ENCODE results near the gene CAP1. TPM values are rescaled to one million over a fixed set of nuclear protein-coding genes. Genes with fewer than 3 reads are reported as not detected.

CAP1 gene
- total RNA-seq, 1 donor, result 270 TPM

DNA sequence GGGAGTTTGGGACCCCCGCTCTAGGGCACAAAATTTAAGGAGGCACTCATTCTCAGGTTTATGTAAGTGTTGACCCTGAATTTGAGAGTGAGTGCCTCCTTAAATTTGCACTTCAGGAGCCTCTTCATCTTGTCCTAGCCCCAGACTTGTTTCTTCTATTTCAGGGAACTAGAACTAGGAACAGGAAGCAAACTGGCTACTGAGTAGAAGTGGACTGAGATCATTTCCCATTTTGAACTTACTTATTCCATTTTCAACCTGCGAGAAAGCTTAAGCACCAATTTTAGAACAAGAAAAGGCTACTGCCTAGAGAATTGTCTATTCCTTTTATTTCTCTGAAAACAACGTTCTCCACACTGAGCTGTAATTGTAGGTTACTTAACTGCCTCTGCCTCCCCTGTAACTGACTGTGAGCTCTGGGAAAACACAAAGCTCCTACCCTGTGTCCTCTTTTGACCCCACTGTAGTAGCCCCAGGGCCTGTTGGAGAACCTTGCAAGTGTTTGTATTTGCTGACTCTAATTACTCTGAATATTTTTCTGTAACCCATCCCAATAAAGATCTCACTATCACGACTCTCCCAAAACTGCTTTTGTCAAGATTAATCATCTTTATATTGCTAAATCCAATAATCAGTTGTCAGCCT lies 54.1 kb downstream of the CAP1 start:
- no peaks in the 10 kb centered on the region for H3K27me3 ChIP-seq (ENCODE audit: insufficient read depth, low read length)

DNA sequence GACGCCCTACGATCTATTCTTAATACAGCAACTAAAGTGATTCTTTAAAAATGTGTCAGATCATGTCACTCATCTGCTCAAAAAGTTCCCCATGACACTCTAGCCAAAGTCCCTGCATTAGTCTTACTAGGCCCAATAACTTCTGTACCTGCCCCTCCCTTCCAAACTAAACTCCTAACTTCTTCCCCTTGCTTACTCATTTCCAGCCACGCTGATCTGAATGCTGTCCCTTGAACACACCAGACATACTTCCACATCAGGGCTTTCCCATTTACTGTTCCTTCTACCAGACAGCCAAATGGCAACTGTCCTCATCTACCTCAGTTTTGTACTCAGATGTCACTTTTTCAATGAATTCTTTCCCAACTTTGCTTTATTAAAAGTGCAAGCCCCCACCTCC lies 55.3 kb downstream of the CAP1 start:
- Histone ChIP-seq H3K4me1 (ENCODE audit: insufficient read depth, low read length) (peaks cover 54% of the 10 kb centered on the region), H3K4me3 (ENCODE audit: low read length) (no peak overlapping the region)

More for the DNA sequence above, 54.1 kb downstream of the CAP1 start:
- peaks cover 54% of the 10 kb centered on the region for H3K4me1 ChIP-seq (ENCODE audit: insufficient read depth, low read length)
- no peaks in the 10 kb centered on the region for H3K9me3 ChIP-seq (ENCODE audit: low read depth, low read length)
- H3K4me3 ChIP-seq (ENCODE audit: low read length), result no peak overlapping the region

GRCh38 chr1:40096646-40096976 lies 56.1 kb downstream of the CAP1 start:
- H3K27me3 ChIP-seq (ENCODE audit: insufficient read depth, low read length), result no peaks in the 10 kb centered on the region
- H3K4me3 ChIP-seq (ENCODE audit: low read length), result peak overlapping the region; percentile 75
- H3K4me1 ChIP-seq (ENCODE audit: insufficient read depth, low read length), result peaks cover 54% of the 10 kb centered on the region
- no peaks in the 10 kb centered on the region for H3K9me3 ChIP-seq (ENCODE audit: low read depth, low read length)

More for the DNA sequence above, 55.3 kb downstream of the CAP1 start:
- Histone ChIP-seq H3K27me3 (ENCODE audit: insufficient read depth, low read length) (no peaks in the 10 kb centered on the region), H3K9me3 (ENCODE audit: low read depth, low read length) (no peaks in the 10 kb centered on the region)

GRCh38 chr1:40096977-40097782 lies 56.7 kb downstream of the CAP1 start, which contains the start of gene PPT1:
Gene PPT1, minus strand, starts transcription at chr1:40097252. Its CDS starts 14 bp downstream, at chr1:40097238.
- Histone ChIP-seq H3K4me1 (ENCODE audit: insufficient read depth, low read length) (peaks cover 53% of the 10 kb centered on the region), H3K27me3 (ENCODE audit: insufficient read depth, low read length) (peaks cover 4% of the 10 kb centered on the region), H3K4me3 (ENCODE audit: low read length) (peak within 1 kb of the TSS; percentile 75), H3K9me3 (ENCODE audit: low read depth, low read length) (no peaks in the 10 kb centered on the region)

DNA sequence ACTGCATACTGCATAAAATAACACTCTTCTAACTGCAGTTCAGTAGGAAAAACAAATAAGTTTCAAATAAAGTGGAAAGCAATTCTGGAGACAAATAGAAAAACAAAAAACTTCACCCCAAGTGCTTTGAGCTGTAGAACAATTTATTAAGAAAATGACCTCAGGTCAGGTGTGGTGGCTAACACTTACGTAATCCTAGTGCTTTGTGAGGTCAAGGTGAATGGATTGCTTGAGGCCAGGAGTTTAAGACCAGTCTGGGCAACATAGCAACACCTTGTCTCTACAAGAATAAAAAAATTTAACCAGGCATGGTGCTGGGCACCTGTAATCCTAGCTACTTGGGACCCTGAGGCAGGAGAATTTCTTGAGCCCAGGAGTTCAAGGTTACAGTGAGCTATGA lies 61.5 kb downstream of the CAP1 start:
- Histone ChIP-seq H3K4me1 (ENCODE audit: insufficient read depth, low read length) (peaks cover 6% of the 10 kb centered on the region), H3K9me3 (ENCODE audit: low read depth, low read length) (no peaks in the 10 kb centered on the region), H3K27me3 (ENCODE audit: insufficient read depth, low read length) (peaks cover 10% of the 10 kb centered on the region), H3K4me3 (ENCODE audit: low read length) (no peak overlapping the region)

GRCh38 chr1:40102896-40103295 lies 62.4 kb downstream of the CAP1 start:
- H3K9me3 ChIP-seq (ENCODE audit: low read depth, low read length), result no peaks in the 10 kb centered on the region
- no peak overlapping the region for H3K4me3 ChIP-seq (ENCODE audit: low read length)
- H3K27me3 ChIP-seq (ENCODE audit: insufficient read depth, low read length), result peaks cover 10% of the 10 kb centered on the region
- H3K4me1 ChIP-seq (ENCODE audit: insufficient read depth, low read length), result no peaks in the 10 kb centered on the region

- H3K4me1 ChIP-seq (ENCODE audit: insufficient read depth, low read length), result no peaks in the 10 kb centered on the region
- H3K9me3 ChIP-seq (ENCODE audit: low read depth, low read length), result no peaks in the 10 kb centered on the region
- H3K27me3 ChIP-seq (ENCODE audit: insufficient read depth, low read length), result peaks cover 10% of the 10 kb centered on the region
- no peak overlapping the region for H3K4me3 ChIP-seq (ENCODE audit: low read length)
Measured at GRCh38 chr1:40105028-40105427, 64.5 kb downstream of the CAP1 start.

GRCh38 chr1:40107290-40107959 lies 66.9 kb downstream of the CAP1 start:
- no peaks in the 10 kb centered on the region for H3K4me1 ChIP-seq (ENCODE audit: insufficient read depth, low read length)
- H3K4me3 ChIP-seq (ENCODE audit: low read length), result no peak overlapping the region
- peaks cover 4% of the 10 kb centered on the region for H3K27me3 ChIP-seq (ENCODE audit: insufficient read depth, low read length)
- peaks cover 6% of the 10 kb centered on the region for H3K9me3 ChIP-seq (ENCODE audit: low read depth, low read length)

DNA sequence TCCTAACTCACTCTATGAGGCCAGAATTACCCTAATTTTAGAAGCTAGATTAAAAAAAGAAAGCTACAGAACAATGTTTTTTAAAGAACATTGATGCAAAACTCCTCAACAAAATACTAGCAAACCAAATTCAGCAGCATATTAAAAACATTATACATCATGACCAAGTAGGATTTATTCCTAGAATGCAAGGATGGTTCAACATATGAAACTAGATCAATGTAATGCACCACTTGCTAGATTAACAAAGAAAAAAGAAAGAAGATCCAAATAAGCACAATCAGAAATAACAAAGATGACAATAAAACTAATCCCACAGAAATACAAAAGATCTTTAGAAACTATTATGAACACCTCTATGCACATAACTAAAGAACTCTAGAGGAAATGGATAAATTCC lies 69.9 kb downstream of the CAP1 start:
- H3K27me3 ChIP-seq (ENCODE audit: insufficient read depth, low read length), result no peaks in the 10 kb centered on the region
- no peak overlapping the region for H3K4me3 ChIP-seq (ENCODE audit: low read length)
- no peaks in the 10 kb centered on the region for H3K4me1 ChIP-seq (ENCODE audit: insufficient read depth, low read length)
- peaks cover 6% of the 10 kb centered on the region for H3K9me3 ChIP-seq (ENCODE audit: low read depth, low read length)

DNA sequence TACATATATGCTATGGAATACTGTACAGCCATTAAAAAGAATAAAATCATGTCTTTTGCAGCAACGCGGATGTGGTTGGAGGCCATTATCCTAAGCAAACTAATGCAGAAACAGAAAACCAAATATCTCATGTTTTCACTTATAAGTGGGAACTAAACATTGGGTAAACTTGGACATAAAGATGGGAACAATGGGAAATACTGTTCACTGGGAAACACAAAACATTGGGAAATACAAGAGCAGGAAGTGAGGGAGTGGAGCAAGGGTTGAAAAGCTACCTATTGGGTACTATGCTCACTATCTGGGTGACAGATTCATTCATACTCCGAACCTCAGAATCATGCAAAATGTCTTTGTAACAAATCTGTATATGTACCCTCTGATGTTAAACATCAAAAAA lies 73.9 kb downstream of the CAP1 start:
- no peaks in the 10 kb centered on the region for H3K27me3 ChIP-seq (ENCODE audit: insufficient read depth, low read length)
- peaks cover 6% of the 10 kb centered on the region for H3K9me3 ChIP-seq (ENCODE audit: low read depth, low read length)
- no peak overlapping the region for H3K4me3 ChIP-seq (ENCODE audit: low read length)
- no peaks in the 10 kb centered on the region for H3K4me1 ChIP-seq (ENCODE audit: insufficient read depth, low read length)

- no peak overlapping the region for H3K4me3 ChIP-seq (ENCODE audit: low read length)
- H3K9me3 ChIP-seq (ENCODE audit: low read depth, low read length), result no peaks in the 10 kb centered on the region
- H3K27me3 ChIP-seq (ENCODE audit: insufficient read depth, low read length), result no peaks in the 10 kb centered on the region
- H3K4me1 ChIP-seq (ENCODE audit: insufficient read depth, low read length), result no peaks in the 10 kb centered on the region
Measured at GRCh38 chr1:40120128-40120527, 79.6 kb downstream of the CAP1 start.

Other genes starting within 250 kb of the CAP1 start
- 8.2 TPM for gene TRIT1, start 157.2 kb upstream of the CAP1 start, total RNA-seq
- 5.0 TPM for gene MYCL, start 138.8 kb upstream of the CAP1 start, total RNA-seq
- 8.4 TPM for gene MFSD2A, start 85.6 kb upstream of the CAP1 start, total RNA-seq
- gene PPT1, start 56.5 kb downstream of the CAP1 start, total RNA-seq, result 182 TPM
- gene RLF, start 120.7 kb downstream of the CAP1 start, total RNA-seq, result 76.4 TPM
- not detected for gene TMCO2, start 207.2 kb downstream of the CAP1 start, total RNA-seq
- gene ZMPSTE24, start 217.5 kb downstream of the CAP1 start, total RNA-seq, result 17.2 TPM